IPS-18c (cell line): ENCODE measurements around the gene CCSER2.
"Not testable (repeated sequence)": the region's sequence is repeated elsewhere in the genome, so short reads cannot be mapped to it uniquely, and the experiment has no call there.

ENCODE experiments used
- H3K4me3 ChIP-seq: 2 replicates; pipeline ENCODE4 v1.7.0; 2013; ENCODE audit warnings: low read depth, mild to moderate bottlenecking, low read length, moderate library complexity; ENCODE audit not compliant: insufficient read depth
- H3K9me3 ChIP-seq: one replicate; pipeline ENCODE4 v1.6.1; 2013; ENCODE audit warnings: mild to moderate bottlenecking, low read length, moderate library complexity; ENCODE audit not compliant: control insufficient read depth, insufficient read depth

The CCSER2 gene

DNA sequence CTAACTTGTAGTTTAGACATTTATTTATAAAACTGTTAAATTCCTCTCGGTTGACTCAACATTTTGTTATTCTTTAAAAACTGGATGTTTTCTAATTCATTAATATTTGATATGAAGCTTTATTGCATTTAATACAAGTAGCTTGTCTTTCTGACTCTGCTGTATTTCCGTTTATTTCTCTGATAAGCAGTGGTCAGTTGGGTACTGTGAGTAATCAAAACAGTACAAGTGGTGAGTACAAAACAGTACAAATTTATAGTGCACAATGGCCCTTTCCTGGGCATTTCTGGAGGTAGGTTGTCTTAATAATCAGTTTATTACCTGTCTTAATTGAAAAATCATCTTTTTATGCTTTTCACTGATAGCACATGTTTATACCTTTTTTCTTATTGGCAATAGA, 182.7 kb downstream of the CCSER2 start:
- Histone ChIP-seq H3K9me3 (no peaks in the 10 kb centered on the region), H3K4me3 (no peak overlapping the region)

DNA sequence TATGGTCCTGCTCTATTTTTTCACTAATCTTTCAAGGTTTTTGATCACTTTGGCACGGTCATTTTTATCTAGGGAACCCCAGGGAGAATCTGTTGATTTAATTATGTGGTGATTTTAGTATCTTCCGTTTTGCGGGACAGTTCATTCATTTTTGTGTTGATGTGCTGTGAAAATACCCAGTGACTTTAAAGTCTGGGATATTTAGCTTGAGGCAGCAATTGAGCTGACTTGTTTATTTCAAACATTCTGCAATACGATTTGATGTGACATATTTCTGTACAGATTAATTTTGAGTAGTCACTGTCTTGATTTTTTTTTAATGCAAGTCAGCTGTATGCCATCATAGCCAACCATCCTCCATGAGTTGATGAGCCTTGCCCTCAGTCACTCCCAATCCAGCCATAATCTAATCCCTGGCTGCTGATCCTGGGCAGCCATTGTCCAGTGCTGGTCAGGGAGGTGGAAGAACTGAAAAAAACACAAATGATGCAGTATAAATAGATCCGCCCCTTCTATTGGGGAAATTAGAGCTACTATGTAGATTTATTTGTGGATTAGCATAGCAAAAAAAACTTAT, 183.4 kb downstream of the CCSER2 start:
- Histone ChIP-seq H3K9me3 (no peaks in the 10 kb centered on the region), H3K4me3 (no peak overlapping the region)

GRCh38 chr10:84517554-84517953, 189.2 kb downstream of the CCSER2 start:
- no peak overlapping the region for H3K4me3 ChIP-seq
- H3K9me3 ChIP-seq: no peaks in the 10 kb centered on the region

DNA sequence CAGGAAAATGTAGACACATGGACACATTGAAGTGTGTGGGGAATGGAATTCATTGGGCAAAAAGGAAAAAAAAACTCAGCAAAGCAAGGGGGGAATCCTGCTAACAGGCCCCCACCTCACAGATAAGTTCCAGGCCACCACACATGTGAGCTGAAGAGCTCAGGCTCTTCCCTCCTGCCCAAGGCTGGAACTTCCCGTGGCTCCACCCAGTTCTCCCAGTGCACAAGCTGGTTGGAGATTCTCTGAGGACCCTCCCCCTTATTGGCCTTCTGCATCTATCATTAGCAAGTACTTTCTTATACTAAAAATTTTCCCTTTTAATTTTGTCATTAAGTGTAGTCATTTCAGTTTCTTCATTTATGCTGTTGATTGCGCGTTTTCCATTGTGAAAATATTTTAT, 190.8 kb downstream of the CCSER2 start:
- no peaks in the 10 kb centered on the region for H3K9me3 ChIP-seq
- no peak overlapping the region for H3K4me3 ChIP-seq

DNA sequence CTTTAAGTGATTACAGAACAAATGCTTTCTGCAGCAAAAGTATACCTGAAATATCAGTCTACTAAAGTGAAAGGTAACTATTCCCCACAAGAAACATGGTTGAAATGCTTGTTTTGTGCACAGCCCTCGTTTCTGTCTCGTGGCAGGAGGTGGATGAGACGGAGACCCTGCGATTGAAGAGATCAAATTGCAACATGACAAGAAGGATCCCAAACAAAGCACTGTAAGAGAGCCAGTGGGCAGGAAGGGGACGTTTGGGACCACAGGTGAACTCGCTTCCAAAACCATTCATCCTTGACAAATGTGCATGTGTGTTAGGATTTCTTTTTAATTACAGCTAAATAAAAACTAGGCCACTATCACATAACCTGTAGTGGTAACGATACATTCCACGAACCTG, 192.6 kb downstream of the CCSER2 start:
- Histone ChIP-seq H3K9me3 (peaks cover 5% of the 10 kb centered on the region), H3K4me3 (no peak overlapping the region)

DNA sequence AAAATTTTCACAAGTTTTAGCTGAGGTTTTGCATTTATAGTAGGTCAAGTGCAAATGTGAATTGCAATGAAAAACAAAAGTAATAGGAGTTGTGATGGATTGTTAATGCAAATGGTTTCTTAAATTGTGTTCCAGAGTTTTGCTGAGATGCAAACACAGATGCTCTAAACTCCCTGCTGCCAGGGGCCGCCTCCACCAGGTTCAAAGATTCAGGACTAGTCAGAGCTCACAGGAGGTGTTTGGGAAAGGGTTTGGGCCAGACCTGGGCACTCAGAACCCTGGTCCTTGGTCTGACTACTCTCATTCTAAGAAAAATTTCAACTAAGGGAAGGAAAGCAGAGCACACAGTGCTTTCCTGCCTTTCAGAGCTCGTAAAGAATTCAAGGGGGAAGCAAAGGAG, 193.1 kb downstream of the CCSER2 start:
- Histone ChIP-seq H3K9me3 (peaks cover 8% of the 10 kb centered on the region), H3K4me3 (no peak overlapping the region)

DNA sequence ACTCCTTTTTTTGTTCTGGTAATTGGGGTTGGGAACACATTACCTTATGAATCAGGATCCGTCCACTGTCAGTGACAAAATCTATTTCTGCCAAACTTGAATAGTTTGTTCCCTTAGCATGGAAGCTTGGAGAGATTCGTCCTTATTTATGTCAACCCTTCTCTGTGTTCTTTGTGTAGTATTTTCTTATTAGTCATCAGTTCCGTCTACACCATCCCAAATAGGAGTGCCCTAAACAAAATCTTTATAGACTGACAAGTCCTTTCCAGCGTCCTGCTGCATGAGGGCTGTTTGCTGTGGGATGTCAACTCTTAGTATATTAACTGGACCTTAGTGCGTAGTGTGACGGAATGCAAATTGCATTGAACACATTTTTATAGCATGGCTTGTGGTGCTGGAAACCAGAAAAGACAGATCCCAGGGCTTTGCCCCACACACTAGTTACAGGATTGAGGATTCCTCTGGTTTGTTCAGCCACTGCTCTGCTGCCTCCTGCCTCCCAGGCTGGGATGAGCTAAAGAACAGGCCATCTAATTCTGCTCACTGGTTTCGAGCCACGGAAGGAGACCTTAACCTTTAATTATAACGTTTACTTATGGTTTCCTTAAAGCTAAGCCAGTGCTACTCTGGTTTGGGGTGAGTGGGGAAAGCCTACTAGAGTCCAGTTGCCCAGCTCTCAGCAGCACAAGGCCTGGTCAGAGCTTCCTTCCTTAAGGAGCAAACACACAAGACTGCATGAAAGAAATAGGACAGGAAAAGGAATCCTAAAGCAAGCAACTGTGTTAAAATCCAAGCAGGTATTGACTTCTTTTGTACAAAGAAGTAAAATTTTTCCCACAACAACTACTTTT, 194.4 kb downstream of the CCSER2 start:
- no peak overlapping the region for H3K4me3 ChIP-seq
- peaks cover 10% of the 10 kb centered on the region for H3K9me3 ChIP-seq

- no peak overlapping the region for H3K4me3 ChIP-seq
These were observed 195.1 kb downstream of the CCSER2 start for GRCh38 chr10:84523526-84523925.

GRCh38 chr10:84524435-84524834, 196.0 kb downstream of the CCSER2 start:
- H3K9me3 ChIP-seq: peaks cover 10% of the 10 kb centered on the region

More at GRCh38 chr10:84523526-84523925, 195.1 kb downstream of the CCSER2 start:
- H3K9me3 ChIP-seq: peaks cover 10% of the 10 kb centered on the region

DNA sequence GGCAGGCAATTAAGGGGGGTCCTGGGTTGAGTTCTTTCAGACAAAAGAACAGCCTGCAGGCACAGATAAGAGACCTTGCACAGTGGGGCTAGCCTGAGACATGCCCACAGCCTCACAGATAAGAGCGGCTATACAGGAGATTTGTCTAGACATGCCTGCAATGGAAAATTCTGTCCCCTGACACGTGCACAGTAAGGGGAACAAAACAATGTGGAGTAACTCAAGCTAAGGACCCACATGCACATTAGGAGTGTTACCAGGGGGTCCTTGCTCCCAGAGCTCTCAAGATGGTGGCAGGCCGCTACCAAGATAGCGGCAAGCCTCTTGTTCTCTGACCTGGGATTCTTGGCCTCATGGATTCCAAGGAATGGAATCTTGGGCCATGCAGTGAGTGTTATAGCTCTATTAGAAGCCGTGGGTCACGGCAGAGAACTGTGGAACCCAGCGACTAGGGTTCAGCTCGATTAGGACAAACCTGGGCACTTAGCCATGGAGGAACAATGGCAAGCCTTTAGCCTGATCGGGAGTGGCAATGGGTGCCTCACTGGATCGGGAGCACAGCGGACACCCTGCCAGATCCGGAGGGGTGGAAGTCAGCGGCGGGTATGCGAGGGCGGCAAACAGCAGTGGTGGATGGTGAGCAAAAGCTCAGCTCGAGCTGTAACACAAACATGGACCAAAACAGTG, 196.9 kb downstream of the CCSER2 start:
- H3K9me3 ChIP-seq: peaks cover 10% of the 10 kb centered on the region
- no peak overlapping the region for H3K4me3 ChIP-seq

More at GRCh38 chr10:84524435-84524834, 196.0 kb downstream of the CCSER2 start:
- no peak overlapping the region for H3K4me3 ChIP-seq

DNA sequence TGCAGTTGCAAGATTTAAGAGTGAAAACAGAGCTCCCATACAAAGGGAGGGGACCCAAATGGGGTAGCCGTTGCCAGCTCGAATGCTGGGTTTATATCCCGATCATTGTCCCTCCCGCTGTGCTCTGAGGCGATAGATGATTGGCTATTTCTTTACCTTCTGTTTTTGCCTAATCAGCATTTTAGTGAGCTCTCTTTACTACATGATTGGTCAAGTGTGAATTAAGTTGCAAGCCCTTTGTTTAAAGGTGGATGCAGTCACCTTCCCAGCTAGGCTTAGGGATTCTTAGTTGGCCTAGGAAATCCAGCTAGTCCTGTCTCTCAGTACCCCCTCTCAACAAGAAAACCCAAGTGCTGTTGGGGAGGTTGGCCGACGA, 197.4 kb downstream of the CCSER2 start:
- peaks cover 10% of the 10 kb centered on the region for H3K9me3 ChIP-seq

DNA sequence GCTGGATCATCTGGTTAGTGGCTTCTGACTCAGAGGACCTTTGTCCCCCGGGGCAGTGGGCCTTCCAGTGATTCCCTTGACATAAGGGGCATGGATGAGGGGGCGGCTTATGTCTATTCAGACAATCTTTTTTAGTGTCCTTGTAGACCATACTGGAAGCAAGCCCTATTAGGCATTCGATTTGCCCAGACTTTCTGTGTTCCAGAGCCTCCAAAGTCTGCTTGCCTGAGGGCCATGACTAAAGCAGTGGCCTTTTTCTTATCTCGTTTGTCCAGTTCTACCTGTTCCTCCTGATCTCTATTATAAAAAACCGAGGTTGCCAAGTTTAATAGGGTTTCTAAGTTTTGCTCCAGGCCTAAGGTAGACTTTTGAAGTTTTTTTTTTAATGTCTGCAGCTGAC, 199.0 kb downstream of the CCSER2 start:
- peaks cover 10% of the 10 kb centered on the region for H3K9me3 ChIP-seq
- not testable (repeated sequence) for H3K4me3 ChIP-seq

More for the DNA sequence above, 197.4 kb downstream of the CCSER2 start:
- H3K4me3 ChIP-seq: not testable (repeated sequence)

DNA sequence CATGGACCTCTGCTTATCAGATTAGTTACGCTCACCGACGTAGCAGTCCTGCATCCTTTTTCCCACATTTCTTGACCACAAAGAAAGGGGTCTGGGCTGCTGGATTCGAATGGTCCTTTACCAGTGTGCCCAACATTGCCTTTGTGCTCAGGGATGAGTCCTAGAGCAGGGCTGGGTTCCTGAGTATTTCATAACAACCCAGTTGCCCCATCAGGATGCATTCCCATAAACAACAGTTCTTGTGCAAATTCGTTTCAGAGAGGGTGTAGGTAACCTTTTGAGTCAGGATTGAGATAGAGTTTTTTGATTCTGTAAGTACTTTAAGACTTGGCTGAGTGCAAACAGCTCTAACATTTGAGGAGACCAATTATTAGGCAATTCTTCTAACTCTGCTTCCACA, 200.1 kb downstream of the CCSER2 start:
- H3K4me3 ChIP-seq: not testable (repeated sequence)
- peaks cover 10% of the 10 kb centered on the region for H3K9me3 ChIP-seq

- no peak overlapping the region for H3K4me3 ChIP-seq
These were observed 202.4 kb downstream of the CCSER2 start for GRCh38 chr10:84530724-84531325.

GRCh38 chr10:84531396-84531795, 203.0 kb downstream of the CCSER2 start:
- H3K4me3 ChIP-seq: no peak overlapping the region
- H3K9me3 ChIP-seq: peaks cover 3% of the 10 kb centered on the region

More at GRCh38 chr10:84530724-84531325, 202.4 kb downstream of the CCSER2 start:
- H3K9me3 ChIP-seq: peaks cover 6% of the 10 kb centered on the region

GRCh38 chr10:84534168-84534567, 205.8 kb downstream of the CCSER2 start:
- Histone ChIP-seq H3K9me3 (no peaks in the 10 kb centered on the region), H3K4me3 (no peak overlapping the region)

GRCh38 chr10:84537447-84537931, 209.1 kb downstream of the CCSER2 start:
- H3K9me3 ChIP-seq: no peaks in the 10 kb centered on the region
- no peak overlapping the region for H3K4me3 ChIP-seq
